HG03521 (cell line): Measurements from ENCODE around the gene ALPI.
"Not testable (repeated sequence)": the region's sequence is repeated elsewhere in the genome, so short reads cannot be mapped to it uniquely, and the experiment has no call there.

Source experiments
- ATAC-seq: cut with Tn5 transposase; IDR thresholded peaks from one replicate; pipeline ENCODE4 v1.9.1; 2021; ENCODE audit warnings: mild to moderate bottlenecking, moderate library complexity; ENCODE audit not compliant: unreplicated experiment

ALPI gene

DNA sequence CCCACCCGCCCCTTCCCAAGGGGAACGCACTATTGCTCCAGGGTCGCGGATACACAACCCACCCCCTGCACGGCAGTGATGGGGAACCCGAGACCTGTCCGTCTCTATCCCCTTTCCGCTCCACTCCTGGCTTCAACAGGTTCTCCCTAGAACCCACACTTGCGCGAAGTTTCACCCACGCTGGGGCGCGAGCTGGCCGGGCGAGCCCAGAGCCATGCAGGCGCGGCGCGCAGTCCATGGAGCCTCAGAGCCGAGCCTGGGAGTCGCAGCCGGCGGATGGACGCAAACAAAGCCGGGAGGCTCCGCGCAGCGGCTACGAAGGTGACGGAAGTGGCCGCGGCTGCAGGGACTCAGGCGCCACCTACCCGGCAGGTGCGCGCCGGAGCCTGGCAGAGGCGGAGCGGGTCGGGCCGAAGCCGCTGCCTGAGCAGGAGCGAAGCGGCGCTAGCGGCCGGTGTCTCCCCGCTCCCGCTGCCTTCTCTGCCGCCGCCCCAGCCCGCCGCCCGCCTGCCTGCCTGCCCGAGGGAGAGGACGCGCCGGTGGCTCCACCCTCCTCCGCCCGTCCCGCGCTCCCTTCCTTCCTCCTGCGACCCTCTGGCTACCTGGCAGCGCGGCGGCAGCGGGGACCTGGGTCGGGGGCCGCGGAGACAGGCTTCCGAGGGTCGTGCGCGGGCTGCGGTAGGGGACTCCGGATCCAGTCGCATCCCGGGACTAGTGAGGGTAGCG, 35.3 kb upstream of the ALPI start:
- no peak for ATAC-seq

DNA sequence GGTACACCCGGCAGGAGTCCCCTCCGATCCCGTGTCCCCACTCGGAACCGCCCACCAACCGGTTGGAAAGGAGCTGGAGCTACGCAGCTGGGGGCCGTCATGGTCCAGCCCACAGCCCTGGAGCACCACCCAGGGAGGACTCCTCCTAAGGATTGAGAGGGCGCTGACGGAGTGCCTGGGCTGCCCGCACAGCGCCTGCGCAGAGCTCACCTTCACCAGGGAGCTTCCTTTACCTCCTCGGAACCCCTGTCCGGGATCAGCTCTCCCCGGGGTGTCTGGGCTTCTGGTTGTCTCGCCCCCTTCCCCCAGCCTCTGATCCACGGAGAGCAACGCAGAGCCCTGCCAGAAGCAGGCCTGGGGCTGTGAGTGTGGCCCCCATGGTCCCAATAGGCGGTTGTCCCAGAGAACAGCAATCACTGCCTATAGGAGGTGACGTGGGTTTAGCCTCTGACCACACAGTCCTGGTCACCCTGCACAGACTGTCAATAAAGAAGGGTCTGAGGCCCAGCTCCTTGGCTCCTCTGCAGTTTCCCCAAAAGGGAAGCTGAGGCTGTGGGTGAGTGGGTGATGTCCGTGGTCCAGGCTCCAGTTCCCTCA, 34.7 kb upstream of the ALPI start:
- ATAC-seq, result no peak

DNA sequence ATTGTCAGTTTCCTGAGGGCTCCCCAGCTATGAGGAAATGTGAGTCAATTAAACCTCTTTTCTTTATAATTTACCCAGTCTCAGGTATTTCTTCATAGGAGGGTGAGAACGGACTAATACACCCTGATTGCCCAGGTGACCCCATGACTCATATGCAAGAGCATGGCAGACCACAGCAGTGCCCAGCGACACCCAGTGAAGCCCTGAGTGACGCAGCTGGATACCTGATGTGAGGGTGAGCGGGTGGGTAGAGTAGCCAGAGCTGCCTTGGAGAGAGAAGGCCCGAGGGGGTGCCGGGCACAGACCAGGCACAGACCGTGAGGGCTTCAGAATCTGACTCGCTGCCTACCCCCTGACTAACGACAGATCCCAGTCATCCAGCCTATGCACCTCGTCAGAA, 33.9 kb upstream of the ALPI start:
- no peak for ATAC-seq

DNA sequence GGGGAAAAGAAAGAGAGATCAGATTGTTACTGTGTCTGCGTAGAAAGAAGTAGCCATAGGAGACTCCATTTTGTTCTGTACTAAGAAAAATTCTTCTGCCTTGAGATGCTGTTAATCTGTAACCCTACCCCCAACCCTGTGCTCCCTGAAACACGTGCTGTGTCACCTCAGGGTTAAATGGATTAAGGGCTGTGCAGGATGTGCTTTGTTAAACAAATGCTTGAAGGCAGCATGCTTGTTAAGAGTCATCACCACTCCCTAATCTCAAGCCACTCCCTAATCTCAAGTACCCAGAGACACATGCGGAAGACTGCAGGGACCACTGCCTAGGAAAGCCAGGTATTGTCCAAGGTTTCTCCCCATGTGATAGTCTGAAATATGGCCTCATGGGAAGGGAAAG, 33.0 kb upstream of the ALPI start:
- not testable (repeated sequence) for ATAC-seq

- ATAC-seq, result not testable (repeated sequence)
Observed at GRCh38 chr2:232423407-232423806, 32.5 kb upstream of the ALPI start.

- ATAC-seq, result no peak
Observed at GRCh38 chr2:232431705-232432590, 24.0 kb upstream of the ALPI start.

DNA sequence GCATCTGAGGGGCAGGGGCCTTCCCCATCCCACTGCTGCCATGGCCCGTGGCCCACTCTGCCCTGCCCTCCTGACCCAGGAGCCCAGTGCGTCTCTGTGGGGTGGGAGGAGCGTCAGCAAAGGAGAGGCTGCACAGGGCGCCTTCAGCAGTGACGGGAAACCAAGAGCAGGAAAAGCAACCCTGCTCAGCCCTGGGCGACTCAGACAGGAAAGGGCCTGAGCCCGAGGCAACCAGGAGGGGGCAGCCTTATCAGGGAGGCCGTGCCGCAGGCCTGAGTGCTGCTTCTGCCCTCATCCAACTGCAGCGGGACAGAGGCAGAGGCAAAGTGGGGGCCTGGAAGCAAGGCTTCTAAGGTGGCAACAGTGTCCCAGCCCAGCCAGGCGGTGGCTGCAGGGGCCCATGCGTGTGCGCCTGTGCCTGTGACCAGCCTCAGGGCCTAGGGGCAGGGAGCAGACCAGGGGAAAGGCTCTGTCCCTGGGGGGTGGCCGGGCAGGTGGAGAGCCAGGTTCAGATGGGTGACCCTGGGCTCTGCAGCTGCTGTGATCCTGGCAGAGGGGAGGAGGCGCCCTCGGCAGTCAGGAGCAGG, 23.3 kb upstream of the ALPI start:
- no peak for ATAC-seq

GRCh38 chr2:232433622-232434021, 22.3 kb upstream of the ALPI start:
- not testable (repeated sequence) for ATAC-seq

GRCh38 chr2:232434091-232434490, 21.9 kb upstream of the ALPI start:
- no peak for ATAC-seq

GRCh38 chr2:232434563-232435374, 21.2 kb upstream of the ALPI start:
- ATAC-seq, result no peak

GRCh38 chr2:232435375-232435648, 20.6 kb upstream of the ALPI start:
- no peak for ATAC-seq

DNA sequence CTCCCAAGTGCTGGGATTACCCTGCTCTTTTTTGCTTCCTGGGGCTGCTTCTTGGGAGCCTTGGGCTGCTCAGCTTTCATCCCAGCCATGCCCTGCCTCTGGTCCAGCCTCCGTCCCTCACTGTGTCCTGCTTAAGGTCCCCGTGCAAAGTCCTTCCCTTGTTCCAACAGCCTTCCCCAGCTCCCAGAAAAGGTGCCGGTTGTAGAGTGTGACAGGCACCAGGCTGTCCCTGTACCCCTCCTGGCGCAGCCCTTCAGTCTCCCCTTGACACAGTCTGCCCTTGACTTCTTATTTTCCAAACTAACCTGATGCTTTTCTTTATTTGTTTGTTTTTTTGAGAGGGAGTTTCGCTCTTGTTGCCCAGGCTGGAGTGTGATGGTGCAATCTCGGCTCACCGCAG, 20.1 kb upstream of the ALPI start:
- no peak for ATAC-seq

DNA sequence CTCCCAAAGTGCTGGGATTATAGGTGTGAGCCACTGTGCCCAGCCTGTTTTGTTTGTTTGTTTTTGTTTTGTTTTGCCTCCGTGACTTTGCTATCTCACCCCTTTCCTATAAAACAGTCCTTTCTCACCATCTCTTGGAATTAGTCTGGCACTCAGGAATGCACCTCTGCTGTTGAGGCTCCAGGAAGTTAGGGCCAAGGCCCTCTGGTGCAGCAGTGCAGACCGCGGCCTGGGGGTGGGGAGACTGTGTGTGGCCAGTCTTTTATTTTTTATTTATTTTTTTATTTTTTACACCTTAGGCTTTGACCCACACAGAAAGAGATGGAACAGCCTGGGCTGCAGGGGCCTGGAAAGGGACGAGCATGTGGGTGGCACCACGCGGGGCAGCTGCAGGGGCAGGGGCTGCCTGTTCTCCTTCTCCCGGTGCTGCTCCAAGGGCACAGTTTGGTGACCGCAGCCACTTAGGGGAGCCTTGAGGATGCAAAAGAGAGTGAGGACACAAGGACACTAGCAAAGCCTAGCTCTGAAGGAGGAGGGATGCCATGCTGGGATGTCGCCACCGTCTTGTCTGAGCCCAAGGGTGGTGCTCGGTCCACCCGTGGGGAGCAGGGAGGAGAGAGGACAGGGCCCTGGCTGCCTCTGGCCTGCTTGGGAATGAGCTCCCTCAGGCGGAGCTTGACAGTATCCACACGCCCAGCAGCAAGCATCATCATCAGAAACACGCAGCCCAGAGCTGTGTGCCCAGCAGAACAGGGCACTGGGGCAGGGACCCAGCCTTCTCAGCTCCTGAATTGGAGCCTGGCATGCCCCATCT, 19.4 kb upstream of the ALPI start:
- ATAC-seq, result no peak

DNA sequence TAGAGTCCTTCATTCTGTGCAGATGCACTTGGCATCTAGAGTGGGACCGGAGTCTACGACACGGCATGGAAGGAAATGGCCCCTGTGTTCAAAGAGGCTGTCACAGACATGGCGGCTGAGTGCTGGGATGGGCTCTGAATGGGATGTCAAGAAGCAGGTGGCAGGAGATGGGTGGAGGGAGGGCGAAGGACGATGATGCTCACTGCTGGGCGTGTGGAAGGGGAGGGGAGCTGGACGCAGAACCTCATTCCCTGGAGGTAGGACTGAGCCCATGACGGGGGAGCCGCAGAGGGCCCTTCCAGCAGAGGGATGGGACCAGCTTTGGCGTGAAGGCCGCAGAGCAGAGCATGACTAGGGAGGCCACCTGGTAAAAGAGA, 18.8 kb upstream of the ALPI start:
- ATAC-seq, result no peak

- ATAC-seq, result no peak
Observed at GRCh38 chr2:232438091-232438490, 17.9 kb upstream of the ALPI start.

DNA sequence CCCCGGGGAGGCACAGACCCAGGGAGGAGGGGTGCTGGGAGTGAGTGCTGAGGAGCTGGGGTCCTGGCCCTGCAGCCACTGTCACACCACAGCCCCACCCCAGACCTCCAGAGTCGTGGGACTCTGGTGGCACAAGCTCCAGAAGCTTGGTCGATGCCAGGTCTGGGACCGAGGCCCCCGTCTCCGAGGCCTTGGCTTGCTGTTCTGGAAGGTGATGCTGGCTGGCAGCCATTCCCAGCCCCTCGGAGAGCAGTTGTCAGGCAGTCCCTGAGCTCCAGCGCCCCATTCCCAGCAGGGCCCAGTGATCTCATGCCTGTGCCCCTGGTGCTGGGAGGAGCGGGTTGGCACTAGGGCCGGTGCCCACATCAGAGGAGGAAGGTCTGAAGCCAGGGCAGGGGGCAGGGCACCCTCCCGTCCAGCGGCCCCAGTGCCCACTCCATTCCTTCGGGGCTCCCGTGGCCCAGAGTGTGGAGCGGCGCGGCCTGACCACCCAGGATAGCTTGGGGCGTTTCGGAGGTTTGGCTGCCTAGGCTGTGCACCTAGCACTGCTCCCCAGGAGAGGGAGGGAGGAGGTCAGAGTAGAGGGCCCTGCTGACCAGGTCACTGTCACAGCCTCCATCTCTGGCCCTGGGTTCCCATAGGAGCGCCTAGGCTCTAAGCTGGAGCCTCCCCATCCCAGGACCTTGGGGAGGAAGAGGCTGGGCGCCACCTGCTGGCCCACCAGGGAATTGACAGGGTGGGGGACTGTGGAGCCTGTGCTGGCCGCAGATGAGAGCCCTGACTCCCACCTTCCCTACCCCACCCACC, 16.8 kb upstream of the ALPI start:
- no peak for ATAC-seq

GRCh38 chr2:232439758-232440135, 16.2 kb upstream of the ALPI start:
- no peak for ATAC-seq

DNA sequence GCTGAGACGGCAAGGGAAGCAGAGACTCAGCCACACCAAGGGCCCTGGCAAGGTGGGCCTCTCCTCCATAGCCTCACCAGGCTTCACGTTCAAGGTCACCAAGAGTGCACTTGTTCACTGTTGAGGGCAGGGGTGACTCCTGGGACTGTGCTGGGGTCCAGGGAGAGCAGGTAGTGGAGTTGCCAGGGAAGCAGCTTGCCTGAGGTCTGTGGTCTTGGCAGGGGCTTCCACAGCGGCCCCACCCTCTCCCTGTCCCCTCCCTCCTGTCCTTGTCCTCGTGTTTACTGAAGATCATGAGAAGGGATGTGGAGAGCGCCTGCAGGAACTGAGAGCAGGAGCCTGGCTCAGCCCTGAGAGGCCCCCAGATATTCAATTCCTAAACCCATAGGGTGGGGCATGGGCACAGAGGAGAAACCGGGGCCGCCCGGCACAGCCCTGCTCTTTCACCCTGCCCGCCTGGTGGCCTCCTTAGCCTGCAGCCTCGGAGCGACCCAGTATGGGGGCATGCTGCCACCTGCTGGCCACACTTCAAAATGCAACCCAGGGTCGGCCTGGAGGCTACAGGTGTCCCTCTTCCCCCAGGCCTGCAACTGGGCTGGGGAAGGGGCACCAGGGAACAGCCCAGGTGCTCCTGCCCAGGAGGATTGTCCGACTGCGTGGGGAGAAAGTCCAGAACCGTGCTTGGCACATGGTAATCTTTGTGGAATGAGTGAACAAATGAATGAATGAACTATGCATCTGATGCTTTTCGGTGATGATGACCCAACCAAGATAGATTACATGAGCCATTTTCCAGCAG, 15.5 kb upstream of the ALPI start:
- ATAC-seq, result peak; percentile 73
